ENCODE data around the gene CHCHD10. TPM values are rescaled to one million over a fixed set of nuclear protein-coding genes. Genes with fewer than 3 reads are reported as not detected.

CHCHD10 gene
- total and polyA plus RNA-seq, 10 of the 15 experiments (the other 5 are each of a cell fraction or from before 2014, with no cell fraction given), result 13.2 to 241 (median 128) TPM

DNA sequence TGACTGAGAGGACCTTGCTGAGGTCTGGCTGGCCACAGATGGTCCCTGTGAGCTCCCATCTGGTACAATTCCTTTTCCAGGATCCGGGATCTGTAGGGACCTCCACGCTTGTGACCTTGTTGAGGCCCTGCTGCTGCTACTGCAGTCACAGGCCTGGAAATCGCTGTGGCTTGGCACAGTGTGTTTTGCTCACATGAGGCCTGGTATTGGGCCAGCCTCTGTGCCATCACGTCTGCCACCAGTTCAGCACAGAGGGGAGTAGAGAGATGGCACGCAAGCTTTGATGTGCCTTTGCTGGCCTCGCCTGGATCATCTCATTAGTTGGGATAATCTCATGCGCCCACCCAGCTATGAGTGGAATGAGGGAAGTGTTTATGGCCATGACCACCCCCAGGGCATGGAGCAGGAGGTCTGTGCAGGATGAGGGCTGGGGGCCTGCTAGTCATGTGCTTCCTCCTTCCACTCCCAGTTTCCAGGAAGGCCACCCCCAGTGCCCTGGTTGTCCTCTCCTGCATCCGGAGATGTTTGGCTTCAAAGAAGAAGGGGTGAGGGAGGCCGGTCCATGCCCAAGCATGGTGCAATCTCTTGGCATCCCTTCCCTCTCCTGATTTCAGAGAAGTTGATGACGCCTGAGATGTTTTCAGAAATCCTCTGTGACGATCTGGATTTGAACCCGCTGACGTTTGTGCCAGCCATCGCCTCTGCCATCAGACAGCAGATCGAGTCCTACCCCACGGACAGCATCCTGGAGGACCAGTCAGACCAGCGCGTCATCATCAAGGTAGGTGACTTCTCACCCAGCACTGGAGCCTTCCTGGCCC, 48.6 kb upstream of the CHCHD10 start (continued):
- no peak for TF ChIP-seq BCL3 (IDR thresholded peaks at IDR 0.05; ENCODE audit: borderline replicate concordance, insufficient read depth, low read depth, low read length, poor library complexity, severe bottlenecking)
- TF ChIP-seq, protein P1, sequence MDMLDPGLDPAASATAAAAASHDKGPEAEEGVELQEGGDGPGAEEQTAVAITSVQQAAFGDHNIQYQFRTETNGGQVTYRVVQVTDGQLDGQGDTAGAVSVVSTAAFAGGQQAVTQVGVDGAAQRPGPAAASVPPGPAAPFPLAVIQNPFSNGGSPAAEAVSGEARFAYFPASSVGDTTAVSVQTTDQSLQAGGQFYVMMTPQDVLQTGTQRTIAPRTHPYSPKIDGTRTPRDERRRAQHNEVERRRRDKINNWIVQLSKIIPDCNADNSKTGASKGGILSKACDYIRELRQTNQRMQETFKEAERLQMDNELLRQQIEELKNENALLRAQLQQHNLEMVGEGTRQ (IDR thresholded peaks at IDR 0.05; ENCODE audit: borderline replicate concordance, low read depth, low read length), result no peak
- TF ChIP-seq ZNF217 (IDR thresholded peaks at IDR 0.05), result no peak
- no peak for TF ChIP-seq ZBED1 (IDR thresholded peaks at IDR 0.05; ENCODE audit: borderline replicate concordance)
- no peak for TF ChIP-seq YY1 (IDR thresholded peaks at IDR 0.05; ENCODE audit: low read depth, low read length)

- Histone ChIP-seq H2AFZ (ENCODE audit: control insufficient read depth, low read depth, low read length) (no peak overlapping the region), H4K20me1 (ENCODE audit: control insufficient read depth, insufficient read depth) (no peaks in the 10 kb centered on the region; the same call in 1 of the 2 replicates), H3K36me3 (ENCODE audit: control insufficient read depth in 2 of 2, insufficient read depth in 2 of 2, low read length in 1 of 2) (peaks cover 5 to 31% of the 10 kb centered on the region in 2 experiments), H3K4me2 (ENCODE audit: control insufficient read depth, insufficient read depth) (no peak overlapping the region), H3K9ac (ENCODE audit: control insufficient read depth, insufficient read depth, low read length) (no peak overlapping the region), H3K4me1 (ENCODE audit: control insufficient read depth, insufficient read depth, low read length) (no peaks in the 10 kb centered on the region), H3K4me3 (no peak overlapping the region), H3K9me3 (replicated peaks; ENCODE audit: control insufficient read depth, insufficient read depth, low read length) (no peaks in the 10 kb centered on the region), H3K27me3 (replicated peaks in 1 of 2; ENCODE audit: control insufficient read depth in 2 of 2, insufficient read depth in 2 of 2, low read length in 1 of 2) (no peaks in the 10 kb centered on the region), H3K27ac (ENCODE audit: control insufficient read depth, insufficient read depth) (no peak overlapping the region), H3K79me2 (ENCODE audit: control insufficient read depth, insufficient read depth, low read length) (no peaks in the 10 kb centered on the region)
- SMC1A ChIA-PET (ENCODE audit: uncharacterized antibody, unreplicated experiment), result no interaction called here
- FAIRE-seq (no peak), ATAC-seq (no peak), DNase-seq (ENCODE audit: low read depth, low spot score) (no peak)
- POLR2A ChIA-PET, result interaction anchor here (1.4 kb wide), 1 partner anchor 10 kb away, joined by 3 read pairs; no protein-coding TSS in a partner anchor
- WGBS (ENCODE audit: insufficient coverage, insufficient replicate concordance, low lambda C conversion rate, missing lambda C conversion rate), result 93% methylated on average over 10 of the region's 10 CpGs
- in situ Hi-C loops (cut with MboI), result no loop called here
- RAD21 ChIA-PET (ENCODE audit: unreplicated experiment), result no interaction called here
- TF ChIP-seq RAD21 (IDR thresholded peaks at IDR 0.05; ENCODE audit: insufficient read depth, low read depth, low read length), result no peak
- TF ChIP-seq ATF7 (IDR thresholded peaks at IDR 0.05; ENCODE audit: low read depth), result no peak
- intact Hi-C loops (cut with micrococcal nuclease; ENCODE audit: unreplicated experiment), result no loop called here
- BruUV-seq (replicated peaks), result no TSS peak
- CTCF ChIA-PET, result interaction anchor here (1.5 kb wide), 1 partner anchor 10 kb away, joined by 4 read pairs; no protein-coding TSS in a partner anchor
Observed at GRCh38 chr22:23815541-23816155, 47.9 kb upstream of the CHCHD10 start.

Measured in GM12878 (cell line).